Activated gamma-delta T cell treated with Interleukin-2 at 50 U/mL for 16 hours (primary cell): ENCODE measurements around the gene GPR26.
"Not testable (repeated sequence)": the region's sequence is repeated elsewhere in the genome, so short reads cannot be mapped to it uniquely, and the experiment has no call there.

Experiments used
- DNase-seq: peaks from one replicate; pipeline ENCODE4 v3.0.0-alpha.2; 2020

GPR26 gene

DNA sequence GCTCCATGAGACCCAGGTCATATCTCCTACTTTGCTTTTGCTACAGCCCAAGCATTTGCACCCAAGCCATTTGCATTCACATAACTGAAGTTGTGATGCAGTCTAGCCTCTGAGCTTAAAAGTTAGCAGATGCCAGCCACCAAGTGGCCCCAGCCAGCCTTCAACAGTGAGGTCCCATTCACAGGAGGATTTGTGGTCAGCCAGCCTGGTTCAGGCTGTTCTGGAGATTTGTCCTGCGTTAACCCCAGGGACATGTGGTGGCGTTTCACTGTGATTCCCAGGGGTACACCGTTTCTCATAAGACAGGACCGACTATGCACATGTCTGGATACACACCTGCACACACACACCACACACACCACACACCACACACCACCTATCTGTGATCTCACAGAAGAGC, 51.2 kb downstream of the GPR26 start:
- DNase-seq: no peak

DNA sequence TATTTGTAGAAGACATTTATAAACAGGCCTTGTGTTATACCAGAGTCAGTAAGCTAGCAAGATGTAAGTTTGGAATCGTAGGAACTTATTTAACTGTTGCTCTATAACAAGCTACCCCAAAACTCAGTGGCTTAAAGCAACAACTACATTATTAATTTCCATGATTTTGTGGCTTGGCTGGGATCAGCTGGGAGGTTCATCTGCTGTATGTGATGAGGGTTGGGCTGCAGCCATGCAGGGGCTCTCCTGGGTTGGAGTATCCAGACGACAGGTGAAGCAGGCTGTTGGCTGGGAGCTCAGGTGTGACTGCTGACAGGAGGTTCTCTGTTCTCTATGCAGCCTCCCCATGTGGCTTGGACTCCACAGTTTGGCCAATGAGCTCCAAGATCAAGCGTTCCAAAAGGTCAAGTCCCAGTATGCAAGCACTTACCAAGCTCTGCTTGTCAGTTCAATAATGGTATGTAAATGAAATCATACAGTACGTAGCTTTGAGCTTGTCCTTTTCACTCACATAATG, 52.4 kb downstream of the GPR26 start:
- no peak for DNase-seq

GRCh38 chr10:123720536-123720935, 54.4 kb downstream of the GPR26 start:
- DNase-seq: no peak

- DNase-seq: no peak
These were observed 55.4 kb downstream of the GPR26 start for GRCh38 chr10:123721441-123722049.

- no peak for DNase-seq
These were observed 56.2 kb downstream of the GPR26 start for GRCh38 chr10:123722351-123722750.

GRCh38 chr10:123724747-123725146, 58.6 kb downstream of the GPR26 start:
- no peak for DNase-seq

DNA sequence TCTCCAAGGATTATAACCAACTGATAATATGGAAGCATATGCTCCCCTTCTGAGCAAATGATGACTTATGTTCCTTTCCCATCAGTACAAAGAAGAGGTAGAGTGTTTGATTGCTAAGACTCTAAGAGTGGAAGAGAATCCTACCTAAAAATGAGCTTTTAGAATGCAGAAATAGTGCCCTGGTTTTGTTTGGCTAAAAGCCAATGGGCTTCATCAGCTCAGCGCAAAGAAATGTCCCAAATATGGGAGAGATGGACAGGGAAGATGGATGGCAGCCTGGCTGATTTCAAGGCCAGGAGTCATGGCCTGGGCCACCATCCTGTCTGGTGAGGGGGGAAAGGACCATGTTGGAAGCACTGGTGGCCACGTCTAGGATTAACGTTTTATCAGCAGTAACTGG, 60.2 kb downstream of the GPR26 start:
- no peak for DNase-seq

DNA sequence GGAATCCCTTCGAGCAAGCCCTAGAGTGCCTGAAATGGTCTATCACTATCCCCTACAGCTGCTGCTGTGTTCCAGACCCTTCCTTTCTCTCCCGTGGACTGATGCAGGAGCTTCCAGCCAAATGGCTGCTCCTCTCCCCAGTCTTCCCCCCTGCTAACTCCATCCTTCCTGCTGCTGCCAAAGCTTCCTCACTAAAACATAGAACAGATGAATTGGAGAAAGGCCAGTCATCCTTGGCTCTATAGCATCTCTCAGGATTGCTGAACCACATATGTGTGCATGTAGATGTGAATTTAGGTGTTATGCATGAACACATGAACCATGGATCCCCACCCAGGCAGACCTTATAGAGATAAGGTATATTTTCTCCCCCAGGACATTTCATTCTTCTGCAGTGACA, 60.7 kb downstream of the GPR26 start:
- DNase-seq: no peak

GRCh38 chr10:123729523-123729922, 63.4 kb downstream of the GPR26 start:
- DNase-seq: no peak

DNA sequence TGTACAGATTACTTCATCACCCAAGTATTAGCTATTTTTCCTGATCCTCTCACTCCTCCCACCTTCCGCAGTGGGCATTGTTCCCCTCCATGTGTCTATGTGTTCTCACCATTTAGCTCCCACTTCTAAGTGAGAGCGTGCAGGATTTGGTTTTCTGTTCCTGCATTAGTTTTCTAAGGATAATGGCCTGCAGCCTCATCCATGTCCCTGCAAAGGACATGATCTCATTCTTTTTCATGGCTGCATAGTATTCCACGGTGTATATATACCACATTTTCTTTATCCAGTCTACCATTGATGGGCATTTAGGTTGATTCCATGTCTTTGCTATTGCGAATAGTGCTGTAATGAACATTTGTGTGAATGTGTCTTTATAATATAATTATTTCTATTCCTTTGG, 70.8 kb downstream of the GPR26 start:
- DNase-seq: not testable (repeated sequence)

GRCh38 chr10:123741146-123741545, 75.0 kb downstream of the GPR26 start:
- no peak for DNase-seq

DNA sequence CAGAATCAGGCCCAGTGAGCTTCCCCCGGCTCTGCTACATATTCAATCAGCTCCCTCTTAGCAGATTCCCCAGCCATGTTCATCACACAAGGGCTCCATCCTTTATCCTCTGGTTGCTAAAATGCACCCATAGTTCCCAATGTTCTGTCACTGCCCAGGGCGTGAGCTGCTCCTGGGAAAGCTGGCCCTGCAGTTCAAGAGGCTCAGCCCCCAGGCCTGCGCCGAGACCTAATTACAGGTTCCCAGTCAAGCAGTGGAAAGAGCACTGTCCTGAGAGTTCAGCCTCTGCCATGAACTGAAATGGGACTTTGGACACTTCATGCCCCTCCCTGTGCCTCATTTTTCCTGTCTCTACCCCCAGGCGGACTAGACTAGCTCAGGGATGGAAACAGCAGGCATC, 75.6 kb downstream of the GPR26 start:
- DNase-seq: no peak

DNA sequence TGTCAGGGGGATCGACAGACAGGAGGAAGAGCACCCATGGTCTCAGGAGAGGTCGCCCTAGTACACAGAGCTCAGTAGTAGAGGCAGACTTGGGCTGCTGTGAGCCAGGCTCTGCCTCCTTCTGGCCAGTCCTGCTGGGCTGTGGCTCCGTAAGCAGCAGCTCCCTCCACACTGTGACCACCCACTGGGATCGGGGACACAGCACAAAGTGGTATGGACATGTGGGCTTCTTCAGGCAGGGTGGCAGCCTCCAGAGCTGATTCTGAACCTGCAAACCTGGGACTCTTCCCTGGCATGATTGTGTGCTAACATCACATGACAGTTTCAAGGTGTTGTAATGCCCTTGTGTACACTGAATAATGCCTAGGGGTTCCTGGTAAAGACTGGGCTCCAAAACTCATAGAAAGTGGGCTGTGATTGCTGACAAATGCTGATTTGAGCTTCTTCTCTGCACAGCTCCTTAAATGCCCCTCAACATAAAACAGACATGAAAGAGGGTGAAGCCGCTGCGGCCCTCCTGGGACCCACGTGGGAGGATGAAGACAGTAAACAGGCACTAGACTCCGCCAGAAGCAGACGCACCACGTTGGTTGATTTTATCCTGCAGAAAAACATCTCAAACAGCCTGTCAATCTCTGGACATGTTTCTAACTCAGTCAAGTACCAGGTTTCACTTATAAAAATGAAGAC, 76.7 kb downstream of the GPR26 start:
- no peak for DNase-seq

GRCh38 chr10:123743441-123744223, 77.5 kb downstream of the GPR26 start:
- no peak for DNase-seq

- no peak for DNase-seq
These were observed 78.0 kb downstream of the GPR26 start for GRCh38 chr10:123744224-123744536.
